Measurements from ENCODE around the gene PDX1.
"Not testable (repeated sequence)": the region's sequence is repeated elsewhere in the genome, so short reads cannot be mapped to it uniquely, and the experiment has no call there.

Gene PDX1

DNA sequence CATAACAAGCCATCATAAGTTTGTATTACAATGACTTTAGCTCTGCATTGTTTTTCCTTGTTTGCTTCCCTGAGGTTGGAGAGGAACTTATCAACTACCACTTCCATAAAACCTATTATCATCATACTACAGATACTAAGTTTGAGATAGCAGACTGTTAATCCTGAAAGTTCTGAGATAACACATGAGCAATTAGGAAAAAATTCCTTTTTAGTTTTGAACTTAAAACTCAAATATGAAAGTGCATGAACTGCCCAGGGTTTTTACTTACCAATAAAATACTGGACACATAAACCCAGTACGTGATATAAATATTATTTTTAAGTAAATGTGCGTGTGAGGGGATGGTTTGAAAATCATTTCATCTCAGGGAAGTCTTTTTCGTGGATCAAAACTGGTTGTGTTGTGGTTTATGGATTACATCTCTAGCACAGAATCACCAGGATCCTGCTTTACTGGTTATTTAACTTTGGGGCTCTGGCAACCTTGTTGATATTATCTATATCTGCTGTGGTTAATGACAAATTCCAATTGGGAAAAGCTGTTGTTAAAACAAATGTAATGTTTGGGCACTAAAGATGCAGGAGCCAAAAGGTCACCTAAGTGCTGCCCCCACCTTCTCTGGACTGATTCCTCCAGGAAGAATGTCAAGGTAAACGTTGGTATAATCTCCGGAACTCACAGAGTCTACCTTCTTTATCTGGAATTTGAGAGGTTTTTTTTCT lies 36.9 kb downstream of the PDX1 start:
- DNase-seq, result no peak

DNA sequence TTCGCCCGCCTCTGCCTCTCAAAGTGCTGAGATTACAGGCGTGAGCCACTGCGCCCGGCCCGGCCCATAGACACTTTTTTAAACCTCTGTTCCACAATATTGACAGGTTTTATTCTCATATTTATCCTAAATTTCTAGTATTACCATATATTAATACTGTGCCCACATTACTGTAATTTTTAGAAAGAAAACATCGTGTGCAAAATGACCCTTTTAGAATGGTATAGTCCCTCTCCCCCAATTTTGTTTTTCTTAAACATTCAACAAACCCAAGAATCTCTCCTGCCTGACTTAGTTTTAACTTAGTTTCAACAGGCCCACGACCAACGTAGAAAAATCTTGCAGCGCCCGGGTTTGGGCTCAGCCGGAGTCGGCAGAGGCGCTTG lies 40.2 kb downstream of the PDX1 start:
- DNase-seq, result no peak

DNA sequence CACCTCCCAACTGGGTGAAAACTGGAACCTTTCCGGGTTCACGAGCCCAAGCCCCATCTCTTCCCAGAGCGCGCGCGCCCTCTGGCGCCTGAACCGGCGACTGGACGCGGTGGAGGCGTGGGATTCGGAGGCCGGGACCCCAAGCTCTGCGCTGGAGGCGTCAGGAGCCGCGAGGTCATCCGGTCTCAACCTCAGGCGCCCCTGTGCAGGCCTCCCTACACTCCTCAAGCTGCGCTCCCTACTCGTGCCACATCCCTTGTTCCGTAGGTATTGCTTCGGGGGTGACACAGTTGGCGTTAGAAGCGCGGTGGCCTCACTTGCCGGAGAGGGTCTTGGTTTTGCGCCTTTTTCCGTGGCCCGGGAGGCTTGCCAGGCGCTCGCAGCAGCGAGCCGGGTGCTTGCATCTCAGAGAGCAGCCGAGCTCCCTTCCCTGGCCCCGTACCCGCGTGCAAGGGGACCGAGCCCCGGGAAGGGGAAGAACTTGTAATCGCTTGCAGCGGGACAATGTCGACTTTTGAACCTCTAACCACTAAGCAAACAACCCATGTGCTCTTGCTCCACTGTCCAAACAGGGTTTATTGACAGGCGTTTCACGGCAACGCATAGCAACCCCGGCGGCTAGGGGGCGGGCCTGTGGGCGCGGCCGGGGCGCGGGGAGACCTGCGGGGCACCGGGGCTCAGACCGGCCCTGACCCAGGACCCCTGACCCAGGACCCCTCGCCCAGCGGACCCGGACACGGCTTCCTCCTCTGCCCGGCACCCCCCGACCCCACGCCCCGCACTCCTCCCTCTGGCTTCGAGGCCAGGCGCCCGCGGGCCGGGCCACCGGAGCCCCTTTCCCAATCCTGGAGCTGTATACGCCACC lies 40.8 kb downstream of the PDX1 start:
- DNase-seq, result no peak

DNA sequence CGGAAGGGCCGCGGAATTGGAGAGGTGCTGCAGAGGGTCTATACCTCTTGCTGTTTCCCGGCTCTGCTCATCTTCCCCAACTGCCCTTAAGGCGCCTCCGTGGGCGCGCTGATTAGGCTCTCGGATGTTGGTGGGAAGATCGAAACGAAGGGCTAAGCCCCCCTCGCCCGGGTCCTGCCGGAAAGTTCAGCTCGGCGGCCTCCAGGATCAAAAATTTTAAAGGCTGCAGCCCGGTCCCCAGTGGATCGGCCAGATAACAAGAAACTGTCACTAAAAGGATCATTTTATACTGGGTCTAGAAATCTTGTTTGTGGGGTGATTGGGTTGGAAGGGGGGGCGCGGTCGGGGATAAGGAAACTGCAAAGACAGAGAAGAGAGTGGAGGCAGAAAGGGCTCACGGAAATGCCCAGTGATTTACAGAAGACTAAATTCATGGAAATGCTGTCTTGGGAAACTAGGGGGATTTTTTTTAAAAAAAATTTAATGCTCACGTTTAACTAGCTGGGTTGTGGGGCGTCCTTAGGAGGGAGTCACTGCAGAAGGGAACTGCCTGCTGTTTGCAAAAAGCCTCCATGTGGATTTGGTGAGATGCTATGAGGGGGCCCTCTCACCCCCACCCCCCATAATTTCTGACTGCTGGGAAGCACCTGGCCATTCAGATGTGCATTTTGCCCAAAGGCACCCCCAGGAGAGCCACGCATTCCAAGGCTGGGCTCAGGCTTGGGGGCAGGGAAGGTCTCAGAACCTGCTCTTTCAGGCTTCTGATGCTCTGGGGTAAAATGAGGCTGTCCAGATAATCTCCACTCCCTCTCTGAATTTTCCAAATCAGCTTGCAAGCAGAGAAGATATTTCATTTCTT lies 41.7 kb downstream of the PDX1 start:
- no peak for DNase-seq

DNA sequence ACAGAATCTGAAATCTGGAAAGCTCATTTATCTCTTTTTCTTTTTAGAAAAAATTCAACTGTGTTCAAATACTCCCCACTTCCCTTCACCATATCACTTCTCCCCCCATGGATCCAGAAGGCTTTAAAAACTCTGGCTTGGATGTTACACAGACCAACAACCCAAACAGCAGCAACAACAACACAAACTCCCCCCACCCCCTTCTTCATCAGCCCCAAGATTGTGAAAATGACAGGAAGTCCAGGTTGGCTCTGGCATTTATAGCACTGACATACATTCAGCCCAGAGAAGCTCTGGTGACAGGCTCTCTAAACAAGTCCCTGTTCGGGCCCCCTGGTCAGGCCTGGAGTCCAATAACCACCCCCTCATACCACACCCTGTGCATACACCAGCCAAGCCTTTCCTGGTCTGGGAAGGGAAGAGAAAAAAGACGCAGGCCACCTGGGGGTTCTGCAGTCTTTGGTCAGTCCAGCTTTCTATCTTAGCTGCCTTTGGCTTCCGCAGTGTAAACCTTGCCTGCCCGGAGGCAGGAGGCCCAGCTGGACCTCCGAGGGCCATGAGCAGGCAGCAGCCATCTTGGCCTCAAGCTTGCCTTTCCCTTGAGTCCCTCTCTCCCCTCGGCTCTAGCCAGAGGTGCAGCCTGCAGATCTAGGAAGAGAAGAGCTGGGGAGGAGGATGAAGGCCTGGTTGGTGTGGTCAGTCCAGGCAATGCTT lies 42.5 kb downstream of the PDX1 start:
- DNase-seq, result no peak

DNA sequence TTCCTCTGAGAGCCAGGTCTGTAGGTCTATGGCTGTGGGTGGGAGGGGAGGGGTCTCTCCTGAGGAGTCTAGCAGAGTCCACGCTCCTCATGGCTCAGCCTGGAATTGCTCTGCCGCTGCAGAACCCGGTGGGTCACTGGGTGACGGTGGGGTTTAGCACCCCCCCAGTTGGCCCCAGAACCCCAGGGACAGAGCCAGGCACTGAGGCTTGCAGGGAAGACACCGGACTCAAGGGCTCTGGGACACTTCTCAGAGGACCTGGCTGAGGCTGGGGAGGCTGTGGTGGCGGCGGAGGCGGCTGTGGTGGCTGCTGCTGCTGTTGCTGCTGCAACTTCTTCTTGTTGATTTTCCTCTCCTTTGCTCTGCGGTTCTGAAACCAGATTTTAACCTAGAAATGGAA lies 43.2 kb downstream of the PDX1 start:
- no peak for DNase-seq

DNA sequence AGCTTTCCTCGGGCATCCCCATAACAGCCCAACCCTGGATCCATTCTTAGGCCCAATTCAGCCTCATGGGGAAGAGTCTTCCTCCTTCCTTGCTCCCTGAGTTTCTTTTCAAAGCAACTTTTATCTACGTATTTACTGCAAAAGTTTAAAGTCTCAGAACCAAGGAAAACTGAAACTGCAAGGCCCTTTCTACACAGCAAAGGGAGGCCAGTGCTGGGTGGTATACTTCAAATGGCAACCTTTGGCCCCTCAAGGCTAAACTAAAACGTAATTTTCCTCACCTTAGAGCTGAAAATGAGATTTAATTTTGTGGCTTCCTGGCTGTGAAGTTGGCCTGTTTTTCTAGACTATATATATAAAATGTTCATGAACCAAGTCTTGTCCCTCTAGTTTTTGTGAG lies 43.7 kb downstream of the PDX1 start:
- no peak for DNase-seq

DNA sequence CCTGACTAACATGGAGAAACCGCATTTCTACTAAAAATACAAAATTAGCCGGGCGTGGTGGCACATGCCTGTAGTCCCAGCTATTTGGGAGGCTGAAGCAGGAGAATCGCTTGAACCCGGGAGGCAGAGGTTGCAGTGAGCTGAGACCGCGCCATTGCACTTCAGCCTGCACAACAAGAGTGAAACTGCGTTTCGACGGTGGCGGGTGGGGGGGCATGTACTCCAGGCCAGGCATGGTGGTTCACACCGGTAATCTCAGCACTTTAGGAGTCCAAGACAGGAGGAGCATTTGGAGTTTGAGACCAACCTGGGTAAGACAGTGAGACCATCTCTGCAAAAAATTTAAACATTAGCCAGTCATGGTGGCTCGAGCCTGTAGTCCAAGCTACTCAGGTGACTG lies 44.4 kb downstream of the PDX1 start:
- not testable (repeated sequence) for DNase-seq

DNA sequence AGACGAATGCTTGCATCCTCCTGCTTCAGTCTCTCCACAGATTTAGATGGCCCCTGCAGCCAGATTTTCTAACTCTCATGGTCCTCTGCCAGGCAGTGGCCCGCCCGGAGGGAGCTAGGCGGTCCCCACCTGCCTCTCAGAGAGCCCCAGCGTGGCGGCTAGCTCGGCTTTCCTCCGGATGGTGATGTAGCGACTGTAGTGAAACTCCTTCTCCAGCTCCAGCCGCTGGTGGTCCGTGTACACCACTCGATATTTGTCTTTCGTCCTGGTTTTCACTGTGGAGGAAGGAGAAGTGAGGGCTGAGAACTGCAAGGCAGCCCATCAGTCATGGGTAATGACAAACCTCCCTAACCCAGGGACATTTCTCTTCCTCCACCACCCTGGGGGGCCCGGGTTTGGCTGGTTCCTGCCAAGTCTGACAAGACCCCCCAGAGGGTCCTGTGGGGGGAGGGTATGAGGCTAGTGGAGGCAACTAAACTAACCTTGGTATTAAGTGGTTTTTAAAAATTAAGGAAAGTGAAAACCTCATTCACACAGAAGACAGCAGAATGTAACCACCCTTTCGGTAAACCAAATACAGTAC lies 45.0 kb downstream of the PDX1 start:
- DNase-seq, result no peak

DNA sequence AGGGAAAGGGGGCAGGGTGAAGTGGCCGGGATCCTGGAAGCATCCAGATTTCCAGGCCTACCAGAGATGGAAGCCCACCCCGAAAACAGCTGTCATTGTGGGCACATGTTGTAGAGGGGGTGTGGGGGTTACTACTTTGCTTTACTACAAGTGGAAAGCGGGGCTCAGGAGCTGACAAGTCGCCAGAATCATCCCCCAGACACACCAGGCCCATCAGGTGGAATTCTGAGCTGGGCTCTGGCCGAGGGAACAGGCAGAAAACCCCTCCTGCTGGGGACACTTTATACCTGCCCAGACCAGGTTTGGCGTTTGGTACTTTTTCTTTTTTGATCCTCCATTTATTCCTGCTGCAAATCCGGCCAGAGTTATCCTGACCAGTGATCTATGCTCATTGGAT lies 45.5 kb downstream of the PDX1 start:
- DNase-seq, result no peak

DNA sequence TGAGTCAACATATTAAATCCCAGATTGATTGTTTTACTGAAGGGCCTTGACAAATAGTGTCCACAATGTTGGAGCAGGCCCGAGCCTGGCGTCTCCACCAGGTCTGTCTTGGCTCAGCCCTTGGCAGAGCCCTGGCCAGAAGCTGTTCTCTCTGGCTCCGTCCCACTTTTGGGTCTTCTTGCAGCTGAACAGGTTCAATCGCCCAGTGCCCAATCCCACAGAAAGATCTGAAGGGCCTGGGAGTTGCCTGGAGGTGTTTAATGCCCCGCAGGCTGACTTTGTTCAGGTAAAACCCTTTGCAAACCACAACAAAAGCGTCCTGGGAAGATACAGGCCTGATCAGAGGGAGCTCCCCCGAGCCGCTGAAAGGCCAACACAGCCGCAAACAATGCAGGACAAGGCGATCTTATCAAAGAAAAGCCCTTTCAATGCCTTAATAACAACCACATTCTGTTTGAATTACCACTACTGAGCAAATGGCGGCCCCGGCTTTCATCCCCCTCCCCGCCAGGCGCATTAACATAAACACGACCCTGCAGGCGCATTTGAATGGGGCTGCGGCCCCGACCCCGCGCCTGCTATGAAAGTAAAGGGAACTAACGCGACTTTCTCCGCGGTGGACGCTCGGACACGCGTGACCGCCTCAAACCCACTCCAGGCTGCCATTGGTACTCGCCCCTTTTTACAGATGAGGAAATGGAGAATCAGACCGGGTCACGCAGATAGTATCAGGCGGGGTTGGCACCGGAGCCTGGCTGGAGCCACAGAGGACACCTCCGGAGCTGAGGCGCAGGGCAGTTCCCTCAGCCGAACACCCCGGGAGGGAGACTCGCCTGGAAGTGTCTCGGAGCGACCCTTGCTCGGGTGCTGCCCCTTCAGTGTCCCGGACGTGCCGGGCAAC lies 46.2 kb downstream of the PDX1 start:
- no peak for DNase-seq

DNA sequence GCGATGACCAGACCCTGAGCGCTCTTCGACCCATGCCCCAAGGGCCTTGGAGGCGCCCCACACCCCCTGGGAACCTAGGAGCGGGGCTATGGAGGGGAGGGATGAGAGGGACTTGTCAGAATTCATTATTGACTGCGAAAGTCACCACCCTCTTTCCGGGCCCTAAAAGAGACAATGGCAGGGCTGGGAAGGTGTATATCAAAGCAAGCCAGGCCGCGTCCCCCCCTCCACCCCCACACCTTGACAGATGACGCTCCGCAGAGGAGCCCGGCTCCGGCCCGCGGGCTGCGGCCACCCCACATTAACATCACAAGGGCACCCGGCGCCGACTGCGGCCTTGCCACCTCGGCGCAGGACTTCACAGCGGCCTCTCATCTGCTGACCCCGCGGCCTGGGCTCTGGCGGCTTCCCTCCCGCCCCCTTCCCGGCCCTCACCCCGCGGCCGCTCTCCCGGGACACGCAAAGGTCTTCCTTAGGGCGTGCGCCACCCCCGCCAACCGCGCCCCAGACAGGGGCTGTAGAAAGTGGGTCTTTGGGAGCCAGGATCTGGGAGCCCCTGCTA lies 46.9 kb downstream of the PDX1 start:
- no peak for DNase-seq

DNA sequence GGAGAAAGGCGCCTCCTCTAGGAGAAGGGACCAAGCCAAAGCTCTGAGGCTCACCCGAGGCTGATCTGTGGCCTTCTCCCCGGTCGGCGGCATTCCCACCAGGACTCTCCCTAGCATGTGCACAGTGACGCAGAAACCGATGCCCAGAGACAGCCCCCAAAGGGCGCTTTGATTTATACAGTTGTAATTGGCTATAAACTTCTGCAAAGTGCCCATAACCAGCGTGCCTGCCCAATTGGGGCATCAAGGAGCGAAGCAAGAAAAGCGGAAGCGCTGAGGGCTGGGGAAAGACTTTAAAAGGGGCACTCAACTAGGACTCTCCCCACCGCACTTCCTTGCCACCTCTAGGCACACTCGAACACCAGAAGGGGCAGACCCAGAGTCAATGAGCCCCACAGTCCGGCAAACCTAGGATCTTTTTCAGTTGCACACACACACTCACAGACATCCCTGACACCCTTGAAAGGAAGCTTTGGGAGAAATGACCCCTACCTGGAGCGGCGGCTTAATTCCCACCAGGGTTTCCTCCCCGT lies 47.5 kb downstream of the PDX1 start:
- DNase-seq, result no peak

DNA sequence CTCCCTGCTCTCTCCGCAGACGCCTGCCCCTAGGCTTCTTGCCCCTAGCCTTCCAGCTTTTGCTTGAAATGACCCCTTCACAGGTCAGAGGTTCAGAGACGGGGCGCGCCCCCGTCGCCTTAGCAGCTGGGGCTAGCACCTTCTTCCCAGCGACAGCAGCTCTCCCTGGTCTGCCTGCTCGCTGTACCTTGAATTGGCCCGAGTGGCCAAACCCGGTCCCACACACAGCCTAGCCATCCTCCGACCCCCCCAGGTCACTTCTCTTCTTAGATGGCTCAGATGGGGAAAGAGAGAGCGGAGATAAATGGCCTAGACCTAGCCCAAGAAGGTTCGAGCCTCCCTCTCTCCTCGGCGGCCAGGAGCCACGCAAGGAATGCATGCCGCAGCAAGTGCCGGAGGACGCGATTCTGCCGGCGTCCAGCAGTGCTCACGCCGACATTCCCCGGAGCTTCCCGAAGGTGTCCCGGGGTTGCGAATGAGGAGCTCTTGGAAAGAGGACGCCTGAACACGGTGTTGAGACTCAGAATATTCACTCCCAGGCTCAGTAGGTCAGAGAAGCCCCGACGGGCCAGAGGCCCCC lies 48.0 kb downstream of the PDX1 start:
- no peak for DNase-seq

DNA sequence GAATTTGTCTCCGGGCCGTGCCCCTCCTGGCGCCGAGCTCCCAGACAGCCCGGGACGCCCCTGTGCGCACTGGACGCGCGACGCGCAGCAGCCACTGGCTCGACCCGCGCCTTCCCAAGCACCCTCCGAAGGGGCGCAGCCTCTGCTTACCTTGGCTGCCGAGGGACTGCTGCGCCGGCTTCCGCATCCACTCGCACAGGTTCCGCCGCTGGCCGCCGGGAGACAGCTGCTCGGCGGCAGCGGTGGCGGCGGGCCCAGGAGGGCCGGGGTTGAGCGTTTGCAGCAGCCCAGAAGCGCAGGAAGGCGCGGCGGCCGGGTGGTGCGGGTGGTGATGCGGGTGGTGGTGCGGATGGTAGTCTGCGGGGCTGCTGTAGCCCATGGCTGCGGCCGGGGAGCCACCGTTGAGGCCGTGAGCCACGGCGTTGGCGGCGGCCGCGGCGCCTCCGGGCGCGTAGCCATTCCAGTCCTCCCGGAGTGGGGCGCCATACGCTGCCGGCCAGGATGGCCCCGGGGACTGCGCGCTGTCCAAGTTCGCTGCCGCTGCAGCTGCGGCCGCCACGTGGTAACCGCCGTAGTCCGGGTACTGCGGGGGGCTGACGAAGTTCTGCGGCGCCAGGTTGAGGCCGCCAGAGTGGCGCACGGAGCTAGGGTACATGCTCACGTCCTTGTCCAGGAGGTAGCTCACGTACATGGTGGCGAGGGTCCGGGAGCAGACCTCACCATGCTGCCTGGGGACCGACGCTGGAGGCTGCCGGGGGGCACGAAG lies 48.7 kb downstream of the PDX1 start:
- no peak for DNase-seq

DNA sequence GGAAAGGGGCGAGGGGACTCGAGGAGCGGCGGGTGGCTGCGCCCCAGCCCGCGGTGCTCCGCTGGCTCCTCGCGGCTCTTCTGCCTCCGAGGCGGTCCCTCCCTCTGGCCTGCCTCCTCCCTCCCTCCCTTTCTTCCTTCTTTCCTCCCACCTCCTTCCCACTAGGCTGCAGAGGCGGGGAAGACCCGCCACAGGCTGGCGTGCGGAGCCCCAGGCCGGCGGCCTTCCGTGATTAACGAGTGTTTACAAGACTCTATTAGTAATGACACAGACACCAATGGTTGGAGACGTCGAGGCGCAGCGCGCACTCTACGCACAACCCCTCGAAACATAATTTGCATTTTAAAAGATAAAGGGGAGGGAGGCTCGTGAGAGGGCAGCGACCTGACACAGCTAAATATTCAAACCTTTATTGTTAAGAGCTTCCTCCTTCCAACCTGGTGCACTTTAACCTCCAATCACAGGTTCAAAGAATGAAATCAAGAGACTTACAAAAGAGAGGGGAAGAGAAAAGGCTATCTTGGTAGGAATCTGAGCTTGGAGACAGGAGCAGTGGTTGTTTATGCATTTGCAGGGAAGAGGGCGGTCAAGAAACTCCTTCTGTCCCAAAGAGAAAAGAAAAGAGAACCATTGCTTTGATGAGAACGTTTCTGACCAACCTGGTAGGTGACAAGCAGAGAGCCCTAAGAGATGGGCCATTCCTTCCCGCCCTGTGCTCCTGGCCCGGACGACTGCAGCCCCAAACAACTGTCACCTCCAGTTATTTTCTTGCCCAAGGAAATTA lies 49.5 kb downstream of the PDX1 start, which contains the start of gene CDX2:
TSS of gene CDX2 (minus strand) at position 234 of the 784 bp plus-strand sequence. CDS start 309 bp downstream, outside the sequence.
- DNase-seq, result no peak

DNA sequence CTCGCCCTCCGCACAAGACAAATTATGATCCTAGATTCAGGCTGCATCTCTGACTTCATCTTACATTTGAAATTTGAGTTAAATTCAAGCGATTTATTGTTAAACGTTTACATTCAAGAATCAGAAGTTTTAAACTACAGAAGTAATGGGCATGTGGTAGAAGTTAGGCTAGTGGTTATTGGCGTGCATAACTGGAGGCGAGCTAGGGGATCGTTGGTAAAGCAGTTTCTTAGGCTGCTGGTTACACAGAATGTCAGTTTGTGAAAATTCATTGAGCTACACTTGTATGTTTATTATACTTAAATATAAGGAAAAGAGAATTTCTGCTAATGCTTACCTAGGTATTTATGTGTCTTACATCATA lies 50.0 kb downstream of the PDX1 start:
- DNase-seq, result no peak

DNA sequence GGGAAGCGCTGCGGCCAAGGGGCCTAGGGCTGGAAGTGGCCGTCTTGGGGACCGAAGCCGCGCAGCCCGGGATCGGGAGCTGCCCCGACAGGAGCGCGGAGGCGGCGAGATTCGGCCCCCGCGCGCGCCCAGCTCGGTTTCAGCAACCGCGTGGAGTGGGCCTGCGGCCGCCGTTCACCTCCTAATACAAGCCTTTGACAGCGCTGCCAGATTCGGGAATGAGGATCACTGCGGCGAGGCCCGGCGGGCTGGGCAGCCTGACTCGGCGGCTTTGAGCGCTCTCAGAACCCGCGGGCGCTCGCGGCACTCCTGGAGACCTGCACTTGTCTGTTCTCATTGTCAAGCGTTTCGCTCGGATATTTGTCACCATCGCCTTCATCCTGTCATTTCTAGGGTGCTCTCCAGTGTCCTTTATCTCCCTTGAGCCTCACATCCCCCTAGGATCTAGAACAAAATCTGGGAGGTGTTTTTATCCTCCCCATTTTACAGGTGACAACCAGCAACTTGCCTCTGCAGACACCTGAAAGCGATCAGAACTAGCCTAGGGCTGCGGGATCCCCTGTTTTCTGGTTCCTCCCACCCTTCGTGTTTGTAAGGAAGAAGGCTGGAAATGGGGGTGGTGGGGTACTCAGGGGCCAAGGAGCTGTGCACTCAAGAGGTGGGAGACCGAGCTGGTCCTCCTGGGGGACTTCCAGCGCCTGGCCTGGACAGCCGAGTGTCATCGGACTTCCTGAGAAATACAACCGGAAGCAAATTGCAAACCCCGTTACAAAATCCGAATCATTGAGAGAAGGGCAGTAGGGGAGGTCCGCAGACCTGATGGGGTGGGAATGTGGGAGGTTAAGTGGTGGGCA lies 50.8 kb downstream of the PDX1 start:
- no peak for DNase-seq

Measured in activated effector memory CD4-positive, alpha-beta T cell treated with anti-CD3 and anti-CD28 coated beads, Interleukin-2, amount 50 U/mL, for 16 hours (primary cell).